ENCODE measurements around the gene GTF3C1.

GTF3C1 gene

GRCh38 chr16:27492588-27492979 lies 57.1 kb downstream of the GTF3C1 start:
- Histone ChIP-seq H3K27me3 (ENCODE audit: control insufficient read depth, insufficient read depth, low read length) (no peaks in the 10 kb centered on the region), H3K36me3 (ENCODE audit: control insufficient read depth, insufficient read depth, low read length) (peaks cover 7% of the 10 kb centered on the region), H3K4me1 (ENCODE audit: control insufficient read depth, insufficient read depth, low read length) (no peaks in the 10 kb centered on the region), H3K9ac (ENCODE audit: low read length) (no peak overlapping the region), H3K9me3 (ENCODE audit: control insufficient read depth, low read length) (no peaks in the 10 kb centered on the region), H3K4me3 (ENCODE audit: low read length) (no peak overlapping the region)

GRCh38 chr16:27491894-27492587 lies 57.7 kb downstream of the GTF3C1 start:
- Histone ChIP-seq H3K4me1 (ENCODE audit: control insufficient read depth, insufficient read depth, low read length) (no peaks in the 10 kb centered on the region), H3K9me3 (ENCODE audit: control insufficient read depth, low read length) (no peaks in the 10 kb centered on the region), H3K4me3 (ENCODE audit: low read length) (no peak overlapping the region), H3K27me3 (ENCODE audit: control insufficient read depth, insufficient read depth, low read length) (no peaks in the 10 kb centered on the region), H3K9ac (ENCODE audit: low read length) (no peak overlapping the region), H3K36me3 (ENCODE audit: control insufficient read depth, insufficient read depth, low read length) (peaks cover 7% of the 10 kb centered on the region)

- Histone ChIP-seq H3K4me3 (ENCODE audit: low read length) (no peak overlapping the region), H3K36me3 (ENCODE audit: control insufficient read depth, insufficient read depth, low read length) (peaks cover 14% of the 10 kb centered on the region), H3K4me1 (ENCODE audit: control insufficient read depth, insufficient read depth, low read length) (no peaks in the 10 kb centered on the region), H3K9me3 (ENCODE audit: control insufficient read depth, low read length) (no peaks in the 10 kb centered on the region), H3K27me3 (ENCODE audit: control insufficient read depth, insufficient read depth, low read length) (no peaks in the 10 kb centered on the region), H3K9ac (ENCODE audit: low read length) (no peak overlapping the region)
Measured at GRCh38 chr16:27489906-27490305, 59.8 kb downstream of the GTF3C1 start.

- Histone ChIP-seq H3K27me3 (ENCODE audit: control insufficient read depth, insufficient read depth, low read length) (no peaks in the 10 kb centered on the region), H3K4me3 (ENCODE audit: low read length) (no peak overlapping the region), H3K4me1 (ENCODE audit: control insufficient read depth, insufficient read depth, low read length) (no peaks in the 10 kb centered on the region), H3K9me3 (ENCODE audit: control insufficient read depth, low read length) (no peaks in the 10 kb centered on the region), H3K36me3 (ENCODE audit: control insufficient read depth, insufficient read depth, low read length) (peaks cover 18% of the 10 kb centered on the region), H3K9ac (ENCODE audit: low read length) (no peak overlapping the region)
Measured at GRCh38 chr16:27489421-27489820, 60.3 kb downstream of the GTF3C1 start.

GRCh38 chr16:27486760-27487159 lies 63.0 kb downstream of the GTF3C1 start:
- H3K4me1 ChIP-seq (ENCODE audit: control insufficient read depth, insufficient read depth, low read length): no peaks in the 10 kb centered on the region
- no peak overlapping the region for H3K4me3 ChIP-seq (ENCODE audit: low read length)
- H3K36me3 ChIP-seq (ENCODE audit: control insufficient read depth, insufficient read depth, low read length): peaks cover 36% of the 10 kb centered on the region
- no peaks in the 10 kb centered on the region for H3K9me3 ChIP-seq (ENCODE audit: control insufficient read depth, low read length)
- H3K9ac ChIP-seq (ENCODE audit: low read length): no peak overlapping the region
- no peaks in the 10 kb centered on the region for H3K27me3 ChIP-seq (ENCODE audit: control insufficient read depth, insufficient read depth, low read length)

- Histone ChIP-seq H3K9me3 (ENCODE audit: control insufficient read depth, low read length) (no peaks in the 10 kb centered on the region), H3K9ac (ENCODE audit: low read length) (no peak overlapping the region), H3K4me1 (ENCODE audit: control insufficient read depth, insufficient read depth, low read length) (no peaks in the 10 kb centered on the region), H3K27me3 (ENCODE audit: control insufficient read depth, insufficient read depth, low read length) (no peaks in the 10 kb centered on the region), H3K36me3 (ENCODE audit: control insufficient read depth, insufficient read depth, low read length) (peaks cover 40% of the 10 kb centered on the region), H3K4me3 (ENCODE audit: low read length) (no peak overlapping the region)
Measured at GRCh38 chr16:27486344-27486743, 63.4 kb downstream of the GTF3C1 start.

- Histone ChIP-seq H3K4me3 (ENCODE audit: low read length) (no peak overlapping the region), H3K4me1 (ENCODE audit: control insufficient read depth, insufficient read depth, low read length) (no peaks in the 10 kb centered on the region), H3K36me3 (ENCODE audit: control insufficient read depth, insufficient read depth, low read length) (peaks cover 43% of the 10 kb centered on the region), H3K27me3 (ENCODE audit: control insufficient read depth, insufficient read depth, low read length) (no peaks in the 10 kb centered on the region), H3K9ac (ENCODE audit: low read length) (no peak overlapping the region), H3K9me3 (ENCODE audit: control insufficient read depth, low read length) (no peaks in the 10 kb centered on the region)
Measured at GRCh38 chr16:27485811-27486210, 63.9 kb downstream of the GTF3C1 start.

- H3K4me1 ChIP-seq (ENCODE audit: control insufficient read depth, insufficient read depth, low read length): no peaks in the 10 kb centered on the region
- no peaks in the 10 kb centered on the region for H3K27me3 ChIP-seq (ENCODE audit: control insufficient read depth, insufficient read depth, low read length)
- H3K9me3 ChIP-seq (ENCODE audit: control insufficient read depth, low read length): no peaks in the 10 kb centered on the region
- H3K36me3 ChIP-seq (ENCODE audit: control insufficient read depth, insufficient read depth, low read length): peaks cover 43% of the 10 kb centered on the region
- no peak overlapping the region for H3K9ac ChIP-seq (ENCODE audit: low read length)
- H3K4me3 ChIP-seq (ENCODE audit: low read length): no peak overlapping the region
Measured at GRCh38 chr16:27485126-27485525, 64.6 kb downstream of the GTF3C1 start.

GRCh38 chr16:27483624-27484023 lies 66.1 kb downstream of the GTF3C1 start:
- no peaks in the 10 kb centered on the region for H3K9me3 ChIP-seq (ENCODE audit: control insufficient read depth, low read length)
- H3K9ac ChIP-seq (ENCODE audit: low read length): no peak overlapping the region
- H3K4me3 ChIP-seq (ENCODE audit: low read length): no peak overlapping the region
- H3K4me1 ChIP-seq (ENCODE audit: control insufficient read depth, insufficient read depth, low read length): no peaks in the 10 kb centered on the region
- H3K36me3 ChIP-seq (ENCODE audit: control insufficient read depth, insufficient read depth, low read length): peaks cover 39% of the 10 kb centered on the region
- H3K27me3 ChIP-seq (ENCODE audit: control insufficient read depth, insufficient read depth, low read length): no peaks in the 10 kb centered on the region

GRCh38 chr16:27483088-27483437 lies 66.7 kb downstream of the GTF3C1 start:
- Histone ChIP-seq H3K9ac (ENCODE audit: low read length) (no peak overlapping the region), H3K4me1 (ENCODE audit: control insufficient read depth, insufficient read depth, low read length) (no peaks in the 10 kb centered on the region), H3K36me3 (ENCODE audit: control insufficient read depth, insufficient read depth, low read length) (peaks cover 36% of the 10 kb centered on the region), H3K9me3 (ENCODE audit: control insufficient read depth, low read length) (no peaks in the 10 kb centered on the region), H3K4me3 (ENCODE audit: low read length) (no peak overlapping the region), H3K27me3 (ENCODE audit: control insufficient read depth, insufficient read depth, low read length) (no peaks in the 10 kb centered on the region)

GRCh38 chr16:27482397-27483087 lies 67.2 kb downstream of the GTF3C1 start:
- H3K9me3 ChIP-seq (ENCODE audit: control insufficient read depth, low read length): no peaks in the 10 kb centered on the region
- H3K9ac ChIP-seq (ENCODE audit: low read length): no peak overlapping the region
- peaks cover 36% of the 10 kb centered on the region for H3K36me3 ChIP-seq (ENCODE audit: control insufficient read depth, insufficient read depth, low read length)
- no peaks in the 10 kb centered on the region for H3K27me3 ChIP-seq (ENCODE audit: control insufficient read depth, insufficient read depth, low read length)
- H3K4me1 ChIP-seq (ENCODE audit: control insufficient read depth, insufficient read depth, low read length): no peaks in the 10 kb centered on the region
- no peak overlapping the region for H3K4me3 ChIP-seq (ENCODE audit: low read length)

GRCh38 chr16:27481282-27481934 lies 68.3 kb downstream of the GTF3C1 start:
- H3K27me3 ChIP-seq (ENCODE audit: control insufficient read depth, insufficient read depth, low read length): no peaks in the 10 kb centered on the region
- H3K36me3 ChIP-seq (ENCODE audit: control insufficient read depth, insufficient read depth, low read length): peaks cover 36% of the 10 kb centered on the region
- no peaks in the 10 kb centered on the region for H3K4me1 ChIP-seq (ENCODE audit: control insufficient read depth, insufficient read depth, low read length)
- H3K9me3 ChIP-seq (ENCODE audit: control insufficient read depth, low read length): no peaks in the 10 kb centered on the region
- H3K4me3 ChIP-seq (ENCODE audit: low read length): no peak overlapping the region
- no peak overlapping the region for H3K9ac ChIP-seq (ENCODE audit: low read length)

Data from mucosa of stomach (tissue), 1 donor.